ENCODE measurements around the gene MRPS10. TPM values are rescaled to one million over a fixed set of nuclear protein-coding genes. Genes with fewer than 3 reads are reported as not detected.
"Not testable (repeated sequence)": the region's sequence is repeated elsewhere in the genome, so short reads cannot be mapped to it uniquely, and the experiment has no call there.

The MRPS10 gene
- total RNA-seq, 1 experiment from 2014 or later: 91.1 TPM

- H3K36me3 ChIP-seq: no peaks in the 10 kb centered on the region; the same call in 1 of the 2 replicates
- H3K4me3 ChIP-seq: no peak overlapping the region
- no peaks in the 10 kb centered on the region for H3K27me3 ChIP-seq (replicated peaks)
- no peaks in the 10 kb centered on the region for H3K9me3 ChIP-seq (replicated peaks)
- peaks cover 23% of the 10 kb centered on the region for H3K4me1 ChIP-seq (replicated peaks)
- DNase-seq (ENCODE audit: low read depth in 1 of 2, low spot score in 2 of 2): no peak
- H3K27ac ChIP-seq: no peak overlapping the region
Measured at GRCh38 chr6:42229506-42230119, 12.0 kb upstream of the MRPS10 start.

- Histone ChIP-seq H3K36me3 (no peaks in the 10 kb centered on the region; the same call in 1 of the 2 replicates), H3K4me3 (no peak overlapping the region), H3K9me3 (replicated peaks) (no peaks in the 10 kb centered on the region), H3K4me1 (replicated peaks) (peaks cover 26% of the 10 kb centered on the region), H3K27ac (no peak overlapping the region), H3K27me3 (replicated peaks) (no peaks in the 10 kb centered on the region)
- DNase-seq (ENCODE audit: low read depth in 1 of 2, low spot score in 2 of 2): no peak
Measured at GRCh38 chr6:42228305-42228704, 10.6 kb upstream of the MRPS10 start.

- H3K27me3 ChIP-seq (replicated peaks): no peaks in the 10 kb centered on the region
- H3K36me3 ChIP-seq: no peaks in the 10 kb centered on the region; the same call in 1 of the 2 replicates
- no peak overlapping the region for H3K4me3 ChIP-seq
- peaks cover 26% of the 10 kb centered on the region for H3K4me1 ChIP-seq (replicated peaks)
- H3K9me3 ChIP-seq (replicated peaks): no peaks in the 10 kb centered on the region
- H3K27ac ChIP-seq: peak overlapping the region; percentile 48
- DNase-seq (ENCODE audit: low read depth in 1 of 2, low spot score in 2 of 2): no peak
Measured at GRCh38 chr6:42227173-42227850, 9.7 kb upstream of the MRPS10 start.

- H3K4me1 ChIP-seq (replicated peaks): peaks cover 26% of the 10 kb centered on the region
- H3K9me3 ChIP-seq (replicated peaks): no peaks in the 10 kb centered on the region
- peak overlapping the region; percentile 48 for H3K27ac ChIP-seq
- H3K27me3 ChIP-seq (replicated peaks): no peaks in the 10 kb centered on the region
- no peaks in the 10 kb centered on the region for H3K36me3 ChIP-seq
- peak; percentile 49 to 67 for DNase-seq (ENCODE audit: low read depth in 1 of 2, low spot score in 2 of 2)
- H3K4me3 ChIP-seq: no peak overlapping the region
Measured at GRCh38 chr6:42226645-42227143, 9.0 kb upstream of the MRPS10 start.

GRCh38 chr6:42226161-42226611 is 8.5 kb upstream of the MRPS10 start:
- H3K27ac ChIP-seq: peak overlapping the region; percentile 47
- no peak overlapping the region for H3K4me3 ChIP-seq
- no peaks in the 10 kb centered on the region for H3K36me3 ChIP-seq

GRCh38 chr6:42225419-42225818 is 7.8 kb upstream of the MRPS10 start:
- Histone ChIP-seq H3K36me3 (no peaks in the 10 kb centered on the region), H3K4me3 (no peak overlapping the region), H3K9me3 (replicated peaks) (no peaks in the 10 kb centered on the region), H3K4me1 (replicated peaks) (peaks cover 26% of the 10 kb centered on the region), H3K27ac (no peak overlapping the region), H3K27me3 (replicated peaks) (no peaks in the 10 kb centered on the region)
- no peak for DNase-seq (ENCODE audit: low read depth in 1 of 2, low spot score in 2 of 2)

More at GRCh38 chr6:42226161-42226611, 8.5 kb upstream of the MRPS10 start:
- no peaks in the 10 kb centered on the region for H3K9me3 ChIP-seq (replicated peaks)
- DNase-seq (ENCODE audit: low read depth in 1 of 2, low spot score in 2 of 2): no peak
- peaks cover 26% of the 10 kb centered on the region for H3K4me1 ChIP-seq (replicated peaks)
- no peaks in the 10 kb centered on the region for H3K27me3 ChIP-seq (replicated peaks)

- peaks cover 26% of the 10 kb centered on the region for H3K4me1 ChIP-seq (replicated peaks)
- no peaks in the 10 kb centered on the region for H3K9me3 ChIP-seq (replicated peaks)
- no peaks in the 10 kb centered on the region for H3K36me3 ChIP-seq
- no peak overlapping the region for H3K4me3 ChIP-seq
- H3K27me3 ChIP-seq (replicated peaks): no peaks in the 10 kb centered on the region
- no peak for DNase-seq (ENCODE audit: low read depth in 1 of 2, low spot score in 2 of 2)
- no peak overlapping the region for H3K27ac ChIP-seq
Measured at GRCh38 chr6:42225029-42225339, 7.3 kb upstream of the MRPS10 start.

GRCh38 chr6:42224222-42225028 is 6.8 kb upstream of the MRPS10 start:
- Histone ChIP-seq H3K9me3 (replicated peaks) (no peaks in the 10 kb centered on the region), H3K27me3 (replicated peaks) (no peaks in the 10 kb centered on the region), H3K4me3 (no peak overlapping the region), H3K36me3 (no peaks in the 10 kb centered on the region), H3K27ac (no peak overlapping the region), H3K4me1 (replicated peaks) (peaks cover 26% of the 10 kb centered on the region)
- DNase-seq (ENCODE audit: low read depth in 1 of 2, low spot score in 2 of 2): peak in 1 of 2 experiments; percentile 49

GRCh38 chr6:42222448-42222847 is 4.8 kb upstream of the MRPS10 start:
- H3K27ac ChIP-seq: no peak overlapping the region
- H3K4me1 ChIP-seq (replicated peaks): peaks cover 23% of the 10 kb centered on the region
- DNase-seq (ENCODE audit: low read depth in 1 of 2, low spot score in 2 of 2): no peak
- H3K36me3 ChIP-seq: no peaks in the 10 kb centered on the region
- H3K9me3 ChIP-seq (replicated peaks): no peaks in the 10 kb centered on the region
- H3K27me3 ChIP-seq (replicated peaks): no peaks in the 10 kb centered on the region
- H3K4me3 ChIP-seq: no peak overlapping the region

GRCh38 chr6:42221546-42221945 is 3.9 kb upstream of the MRPS10 start:
- no peaks in the 10 kb centered on the region for H3K9me3 ChIP-seq (replicated peaks)
- no peak for DNase-seq (ENCODE audit: low read depth in 1 of 2, low spot score in 2 of 2)
- H3K4me3 ChIP-seq: no peak overlapping the region
- peaks cover 18% of the 10 kb centered on the region for H3K4me1 ChIP-seq (replicated peaks)
- H3K27ac ChIP-seq: no peak overlapping the region
- 0 out of 2 replicates have a peak, but pooled peaks cover under 1% of the 10 kb centered on the region for H3K36me3 ChIP-seq
- H3K27me3 ChIP-seq (replicated peaks): no peaks in the 10 kb centered on the region

- H3K4me3 ChIP-seq: no peak overlapping the region
- no peaks in the 10 kb centered on the region for H3K9me3 ChIP-seq (replicated peaks)
- DNase-seq (ENCODE audit: low read depth in 1 of 2, low spot score in 2 of 2): no peak
- 0 out of 2 replicates have a peak, but pooled peaks cover 2% of the 10 kb centered on the region for H3K36me3 ChIP-seq
- no peak overlapping the region for H3K27ac ChIP-seq
- H3K27me3 ChIP-seq (replicated peaks): no peaks in the 10 kb centered on the region
- peaks cover 12% of the 10 kb centered on the region for H3K4me1 ChIP-seq (replicated peaks)
Measured at GRCh38 chr6:42220807-42221206, 3.1 kb upstream of the MRPS10 start.

GRCh38 chr6:42217157-42217518 is 523 bp downstream of the MRPS10 start:
- DNase-seq (ENCODE audit: low read depth in 1 of 2, low spot score in 2 of 2): no peak
- Histone ChIP-seq H3K4me3 (peak overlapping the region; percentile 59), H3K27ac (peak overlapping the region; percentile 47), H3K27me3 (replicated peaks) (no peaks in the 10 kb centered on the region), H3K9me3 (replicated peaks) (no peaks in the 10 kb centered on the region), H3K36me3 (peaks cover 23% of the 10 kb centered on the region), H3K4me1 (replicated peaks) (peaks cover 5% of the 10 kb centered on the region)

GRCh38 chr6:42216495-42216894 is 1.2 kb downstream of the MRPS10 start:
- H3K4me1 ChIP-seq (replicated peaks); H3K9me3 ChIP-seq (replicated peaks); DNase-seq (ENCODE audit: low read depth in 1 of 2, low spot score in 2 of 2); H3K27me3 ChIP-seq (replicated peaks); H3K27ac ChIP-seq: not testable (repeated sequence)
- Histone ChIP-seq H3K36me3 (peaks cover 29% of the 10 kb centered on the region), H3K4me3 (peak overlapping the region; percentile 59)

GRCh38 chr6:42212442-42212841 is 5.2 kb downstream of the MRPS10 start:
- no peaks in the 10 kb centered on the region for H3K9me3 ChIP-seq (replicated peaks)
- H3K36me3 ChIP-seq: peaks cover 67% of the 10 kb centered on the region
- DNase-seq (ENCODE audit: low read depth in 1 of 2, low spot score in 2 of 2): no peak
- no peak overlapping the region for H3K4me3 ChIP-seq
- peaks cover 5% of the 10 kb centered on the region for H3K4me1 ChIP-seq (replicated peaks)
- H3K27me3 ChIP-seq (replicated peaks): no peaks in the 10 kb centered on the region
- H3K27ac ChIP-seq: no peak overlapping the region
